Activated naive CD4-positive, alpha-beta T cell treated with Interleukin-2 at 50 U/mL for 16 hours (primary cell): ENCODE measurements around the gene LIM2.

Experiments
- DNase-seq: peaks from one replicate; pipeline ENCODE4 v3.0.0-alpha.2; 2020

The LIM2 gene

DNA sequence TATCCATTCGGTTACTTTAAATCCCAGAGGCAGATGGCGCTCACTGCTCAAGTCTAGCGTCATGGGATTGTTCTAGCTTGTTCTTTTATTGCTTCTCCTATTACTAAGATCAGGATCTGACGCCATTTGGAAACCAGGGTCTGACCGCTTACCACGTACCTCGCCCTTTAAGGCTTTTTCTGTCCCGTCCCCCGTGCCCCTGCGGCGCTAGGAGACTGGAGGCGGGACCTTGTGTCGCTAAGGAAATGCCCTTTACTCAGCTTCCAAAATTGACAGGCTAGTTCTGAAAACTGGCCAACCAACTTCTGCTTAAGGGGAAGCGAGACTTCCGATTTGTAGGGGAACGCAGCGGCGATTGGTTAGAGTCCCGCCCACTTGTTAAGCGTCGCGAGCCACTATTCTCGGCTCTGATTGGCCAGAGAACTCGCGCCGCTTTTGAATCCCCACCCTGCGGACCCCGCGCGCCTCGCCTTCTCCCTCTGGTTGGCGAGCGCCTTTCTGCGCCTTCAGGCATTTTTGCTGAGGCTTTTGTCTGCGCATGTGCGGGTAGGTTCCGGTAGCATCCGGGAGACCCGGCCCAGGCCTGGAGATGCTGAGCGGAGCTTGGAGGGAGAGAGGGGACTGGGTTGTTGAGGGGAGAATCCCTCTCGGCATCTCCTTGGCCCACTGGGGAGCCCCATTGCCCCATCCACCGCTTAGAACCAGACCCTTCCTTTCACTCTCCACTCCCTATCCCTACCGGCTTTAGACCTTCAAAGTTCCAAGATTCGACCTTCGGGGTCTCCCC, 6.5 kb upstream of the LIM2 start:
- DNase-seq: peak; percentile 91

- no peak for DNase-seq
Observed at GRCh38 chr19:51392701-51393100, 4.9 kb upstream of the LIM2 start.

DNA sequence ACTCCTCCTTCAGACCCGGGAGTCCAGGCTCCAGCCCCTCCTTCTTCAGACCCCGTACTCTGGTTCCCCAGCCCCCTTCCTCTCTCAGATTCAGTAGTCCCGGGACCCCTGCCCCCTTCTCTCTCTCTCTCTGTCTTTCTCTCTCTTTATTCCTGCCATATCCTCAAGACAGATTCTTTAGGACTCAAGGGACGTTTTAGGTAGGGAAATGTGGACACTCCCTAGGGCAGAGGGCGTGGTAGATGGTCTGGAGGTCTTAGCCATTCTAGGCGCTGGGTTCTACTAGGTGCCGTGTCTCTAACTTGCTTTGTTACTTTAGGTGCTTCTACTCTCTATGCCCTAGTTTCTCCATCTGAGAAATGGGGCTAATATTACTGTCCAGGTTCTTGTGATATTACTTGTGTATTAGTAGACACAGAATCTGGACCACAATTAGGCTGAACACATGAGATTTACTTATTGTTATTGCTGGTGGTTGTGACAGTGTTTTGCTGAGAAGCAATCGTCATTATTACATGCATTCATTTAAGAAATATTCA, 3.4 kb upstream of the LIM2 start:
- DNase-seq: no peak

- no peak for DNase-seq
Observed at GRCh38 chr19:51389143-51389542, 1.4 kb upstream of the LIM2 start.

GRCh38 chr19:51386882-51387520, 773 bp downstream of the LIM2 start:
- no peak for DNase-seq

GRCh38 chr19:51382004-51382403, 5.8 kb downstream of the LIM2 start:
- DNase-seq: no peak

DNA sequence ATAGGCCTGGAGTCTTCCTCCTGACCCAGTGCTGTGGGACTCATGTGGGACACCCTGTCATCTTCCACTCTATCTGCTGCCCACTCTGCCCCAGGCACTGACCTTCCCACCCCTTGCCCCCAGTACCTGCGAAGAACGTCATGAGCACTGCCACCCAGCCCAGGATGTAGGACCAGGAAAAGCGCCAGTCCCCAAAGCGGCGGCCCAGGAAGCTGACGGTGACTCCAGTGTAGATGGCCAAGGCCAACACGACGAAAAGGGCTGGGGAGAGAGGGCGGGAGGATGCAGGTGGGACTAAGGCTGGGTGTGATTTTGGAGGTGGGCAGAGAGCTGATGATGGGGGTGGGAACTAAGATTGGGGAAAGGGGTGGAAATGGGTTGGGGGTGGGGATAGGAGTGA, 7.4 kb downstream of the LIM2 start:
- no peak for DNase-seq

DNA sequence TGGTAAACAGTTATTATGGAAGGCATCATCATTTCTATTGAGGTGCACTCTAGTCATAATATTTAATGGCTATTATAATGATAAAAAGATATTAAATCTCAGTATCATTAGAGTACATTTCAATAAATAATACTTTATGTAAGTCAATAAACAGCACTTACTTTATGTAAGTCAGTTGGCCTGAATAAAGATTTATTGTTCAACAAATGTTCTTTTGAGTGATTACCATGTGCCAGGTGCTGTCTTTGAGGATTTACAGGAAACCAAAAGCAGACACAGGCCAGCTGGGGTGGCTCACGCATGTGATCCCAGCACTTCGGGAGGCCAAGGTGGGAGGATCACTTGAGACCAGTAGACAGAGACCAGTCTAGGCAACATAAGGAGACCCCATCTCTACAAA, 10.4 kb downstream of the LIM2 start:
- DNase-seq: no peak

GRCh38 chr19:51375504-51376221, 12.1 kb downstream of the LIM2 start:
- DNase-seq: peak; percentile 38

- peak; percentile 82 for DNase-seq
Observed at GRCh38 chr19:51372649-51373504, 14.9 kb downstream of the LIM2 start, which contains the start of gene NKG7. TSS of gene NKG7 (minus strand) at chr19:51372654. CDS start at chr19:51372535, 119 bp downstream.

GRCh38 chr19:51372021-51372648, 15.6 kb downstream of the LIM2 start:
- no peak for DNase-seq

DNA sequence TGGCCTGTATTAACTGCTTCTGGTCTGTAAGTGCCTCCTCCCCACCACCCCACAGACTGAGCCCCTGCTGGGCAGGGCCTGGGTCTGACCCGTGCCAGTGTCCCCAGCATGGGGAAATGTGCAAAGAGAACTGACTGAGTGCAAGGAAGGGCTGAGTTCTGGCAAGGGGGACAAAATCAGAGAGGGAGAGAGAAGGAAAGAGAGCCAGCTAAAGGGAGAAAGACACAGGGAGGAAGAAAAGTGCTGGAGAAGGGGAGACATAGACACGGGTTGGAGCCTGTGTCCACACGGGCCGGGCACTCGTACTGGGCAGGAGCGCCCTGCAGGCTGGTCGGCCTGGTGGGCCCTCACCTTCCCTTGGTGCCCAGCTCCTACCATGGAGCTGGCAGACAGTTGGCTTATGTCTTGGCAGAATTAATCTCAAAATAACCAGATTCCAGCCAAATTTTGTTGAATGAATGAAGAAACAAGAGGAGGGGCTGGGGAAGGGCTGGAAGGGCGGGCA, 16.5 kb downstream of the LIM2 start:
- no peak for DNase-seq

DNA sequence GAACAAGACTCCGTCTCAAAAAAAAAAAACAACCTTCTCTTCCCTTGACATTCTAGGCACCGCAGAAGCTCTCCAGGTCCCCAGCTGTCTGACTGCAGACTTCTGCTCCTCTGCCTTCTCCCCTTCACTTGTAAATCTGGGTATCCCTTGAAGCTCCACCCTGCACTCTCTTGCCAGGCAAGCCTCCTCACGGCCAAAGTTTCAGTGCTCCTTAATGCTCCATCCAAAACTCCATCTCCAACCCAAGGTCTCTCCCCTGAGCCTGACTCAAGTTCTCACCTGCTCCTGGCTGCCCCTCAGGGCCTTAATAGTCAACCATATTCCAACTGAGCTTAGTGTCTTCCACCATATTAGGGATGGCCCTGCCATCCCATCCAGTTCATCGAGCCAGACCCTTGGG, 17.5 kb downstream of the LIM2 start:
- no peak for DNase-seq

- DNase-seq: no peak
Observed at GRCh38 chr19:51368366-51369282, 19.1 kb downstream of the LIM2 start, which contains the start of gene CLDND2. TSS of gene CLDND2 (minus strand) at chr19:51369003. CDS start at chr19:51368577, 426 bp downstream.

GRCh38 chr19:51367565-51368365, 20.0 kb downstream of the LIM2 start:
- DNase-seq: peak; percentile 96

DNA sequence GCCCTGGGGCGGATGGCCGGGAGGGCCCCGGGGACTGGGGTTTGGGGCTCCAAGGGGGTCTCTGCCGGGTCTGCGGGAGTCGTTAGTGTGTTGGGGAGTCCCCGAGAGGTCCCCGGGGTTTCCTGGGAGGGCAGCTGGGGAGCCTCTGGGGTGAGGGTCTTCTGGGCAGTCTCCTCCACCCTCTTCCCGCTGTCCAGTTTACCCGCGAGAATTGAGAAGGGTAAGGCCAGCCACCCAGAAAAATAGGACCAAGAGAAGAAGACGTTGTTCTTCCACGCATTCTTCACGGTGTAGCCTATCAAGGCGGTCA, 20.6 kb downstream of the LIM2 start:
- no peak for DNase-seq

DNA sequence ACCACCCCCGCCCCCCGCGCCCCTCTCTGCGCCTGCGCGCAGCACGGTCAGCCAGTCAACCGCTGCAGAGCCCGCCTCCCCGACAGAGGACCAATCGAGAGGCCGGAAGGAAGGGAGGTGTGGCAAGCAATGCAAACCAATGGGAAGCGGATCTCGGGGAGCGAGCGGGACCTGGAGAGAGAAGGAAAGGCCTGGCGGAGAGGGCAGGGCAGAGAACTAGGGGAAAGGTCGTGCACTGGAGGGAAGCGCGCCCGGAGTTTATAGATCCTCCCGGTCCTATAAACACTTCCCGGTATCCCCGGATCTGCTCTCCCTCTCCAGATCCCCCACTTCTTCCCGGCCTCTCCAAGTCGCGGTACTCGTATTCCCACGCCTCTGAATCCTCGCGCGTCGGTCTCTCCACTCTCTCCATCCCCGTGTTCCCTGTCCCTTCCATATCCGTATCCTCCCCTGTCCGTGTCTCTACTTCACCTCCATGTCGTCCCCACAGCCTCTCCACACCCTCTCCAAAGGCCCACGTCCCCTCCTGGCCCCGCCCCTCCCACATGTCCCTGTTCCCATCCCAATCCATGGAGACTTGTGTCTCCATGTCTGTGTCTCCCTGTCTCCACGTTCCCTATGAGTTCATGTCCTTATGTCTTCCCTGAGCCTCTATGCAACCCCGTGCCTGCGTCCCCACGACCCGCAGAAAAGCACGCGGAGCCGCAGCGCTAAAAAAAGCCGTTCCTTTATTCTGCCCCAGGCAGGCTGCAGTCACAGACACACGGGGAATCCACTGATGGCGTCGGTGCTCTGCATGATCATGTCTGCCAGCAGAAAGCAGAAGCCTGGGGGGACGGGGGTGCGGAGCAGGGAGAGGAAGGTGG, 21.2 kb downstream of the LIM2 start:
- peak; percentile 94 for DNase-seq

DNA sequence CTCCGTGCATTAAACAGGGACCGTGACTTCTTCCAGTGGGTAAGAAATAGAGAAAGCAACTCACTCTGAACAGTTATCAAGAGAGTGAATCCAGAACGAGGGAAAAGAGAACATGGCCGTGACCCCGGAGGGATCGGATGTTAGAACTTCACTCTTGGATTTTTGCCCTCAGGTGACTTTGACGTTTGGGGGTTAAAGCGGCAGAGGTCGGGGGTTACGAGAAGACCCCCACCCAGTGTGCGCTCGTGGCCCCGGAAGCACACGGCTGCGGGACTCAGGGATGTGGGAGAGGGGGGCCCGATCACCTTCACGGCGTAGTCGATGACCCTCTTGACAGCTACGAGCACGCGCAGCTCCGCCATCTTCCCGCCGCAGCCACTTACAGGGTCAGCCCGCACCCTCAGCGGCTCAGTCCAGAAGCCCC, 21.8 kb downstream of the LIM2 start, which contains the start of gene ETFB:
TSS of gene ETFB (minus strand) at position 424 of the 424 bp plus-strand sequence. CDS start at position 362, 62 bp downstream.
- DNase-seq: no peak
